GM12875 (cell line): ENCODE results near the gene TTC19.

ENCODE experiments used
- H3K4me3 ChIP-seq: one replicate; pipeline ENCODE4 v1.5.1; 2011; ENCODE audit warnings: low read depth, low read length, control low read depth
- TF ChIP-seq, protein P1 (sequence below): IDR thresholded peaks from 2 replicates; pipeline ENCODE4 v1.5.1; 2011; ENCODE audit warnings: low read depth, mild to moderate bottlenecking, control low read depth, inconsistent platforms, low read length, moderate library complexity, borderline replicate concordance; ENCODE audit not compliant: insufficient read depth

Gene TTC19

DNA sequence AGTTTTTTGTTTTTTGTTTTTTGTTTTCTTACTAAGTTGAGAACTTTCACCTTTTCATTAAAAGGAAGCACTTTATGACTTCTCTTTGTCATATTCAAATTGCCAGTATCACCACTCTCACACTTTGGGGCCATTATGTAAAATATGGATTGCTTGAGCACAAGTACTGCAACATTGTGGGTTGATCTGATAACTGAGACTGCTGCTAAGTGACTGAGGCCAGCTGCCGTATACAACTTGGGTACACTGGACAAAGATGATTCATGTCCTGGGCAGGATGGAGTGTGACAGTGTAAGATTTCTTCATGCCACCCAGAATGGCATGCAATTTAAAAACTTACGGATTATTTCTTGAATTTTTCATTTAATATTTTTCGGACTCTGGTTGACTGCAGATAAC lies 7.8 kb downstream of the TTC19 start:
- TF ChIP-seq, protein P1, sequence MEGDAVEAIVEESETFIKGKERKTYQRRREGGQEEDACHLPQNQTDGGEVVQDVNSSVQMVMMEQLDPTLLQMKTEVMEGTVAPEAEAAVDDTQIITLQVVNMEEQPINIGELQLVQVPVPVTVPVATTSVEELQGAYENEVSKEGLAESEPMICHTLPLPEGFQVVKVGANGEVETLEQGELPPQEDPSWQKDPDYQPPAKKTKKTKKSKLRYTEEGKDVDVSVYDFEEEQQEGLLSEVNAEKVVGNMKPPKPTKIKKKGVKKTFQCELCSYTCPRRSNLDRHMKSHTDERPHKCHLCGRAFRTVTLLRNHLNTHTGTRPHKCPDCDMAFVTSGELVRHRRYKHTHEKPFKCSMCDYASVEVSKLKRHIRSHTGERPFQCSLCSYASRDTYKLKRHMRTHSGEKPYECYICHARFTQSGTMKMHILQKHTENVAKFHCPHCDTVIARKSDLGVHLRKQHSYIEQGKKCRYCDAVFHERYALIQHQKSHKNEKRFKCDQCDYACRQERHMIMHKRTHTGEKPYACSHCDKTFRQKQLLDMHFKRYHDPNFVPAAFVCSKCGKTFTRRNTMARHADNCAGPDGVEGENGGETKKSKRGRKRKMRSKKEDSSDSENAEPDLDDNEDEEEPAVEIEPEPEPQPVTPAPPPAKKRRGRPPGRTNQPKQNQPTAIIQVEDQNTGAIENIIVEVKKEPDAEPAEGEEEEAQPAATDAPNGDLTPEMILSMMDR = no peak
- H3K4me3 ChIP-seq = no peak overlapping the region

DNA sequence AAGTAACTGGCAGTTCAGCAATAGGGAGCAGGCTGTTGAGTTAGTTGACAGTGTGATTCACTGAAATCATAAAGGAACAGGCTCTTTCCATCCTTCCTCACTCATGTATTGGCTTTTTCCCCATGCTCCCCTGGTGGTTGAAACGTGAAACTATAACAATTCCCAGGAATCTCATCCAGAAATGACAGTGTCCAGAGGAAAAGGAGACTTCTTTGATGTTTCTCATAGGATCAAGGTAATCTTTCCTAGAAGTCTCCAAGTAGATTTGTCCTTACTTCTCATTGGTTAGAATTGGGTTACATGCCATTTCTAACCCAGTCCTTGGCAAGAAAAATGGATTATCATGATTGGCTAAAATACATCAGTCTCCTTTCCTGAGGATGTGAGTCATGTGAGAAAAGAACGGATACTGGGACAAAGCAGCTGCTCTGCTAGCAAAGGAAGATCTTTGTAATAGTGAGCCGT lies 14.4 kb downstream of the TTC19 start:
- no peak overlapping the region for H3K4me3 ChIP-seq
- TF ChIP-seq, protein P1 = 0 out of 2 replicates have a peak, but pooled peaks have one; percentile 2

DNA sequence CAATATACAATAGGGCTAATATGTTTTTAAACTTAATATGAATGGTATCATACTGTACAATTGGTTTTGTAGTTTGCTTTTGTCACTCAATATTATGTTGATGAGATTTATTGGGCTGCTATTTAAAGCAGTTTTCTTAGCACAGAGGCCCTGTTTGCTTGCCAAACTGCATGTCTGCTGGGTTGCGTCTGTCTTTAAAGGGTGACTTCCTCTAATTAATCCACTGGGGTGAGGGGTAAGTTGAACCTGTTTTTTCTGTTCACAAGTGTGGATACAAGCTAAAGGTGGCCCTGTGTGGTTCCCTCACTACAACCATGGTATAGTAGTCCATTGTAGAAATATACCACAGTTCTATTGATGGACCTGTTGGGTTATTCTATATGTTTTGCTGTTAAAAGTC lies 19.7 kb downstream of the TTC19 start:
- H3K4me3 ChIP-seq = no peak overlapping the region
- TF ChIP-seq, protein P1 = no peak

- H3K4me3 ChIP-seq = no peak overlapping the region
- TF ChIP-seq, protein P1 = no peak
These were observed 24.3 kb downstream of the TTC19 start for GRCh38 chr17:16023881-16024280.

DNA sequence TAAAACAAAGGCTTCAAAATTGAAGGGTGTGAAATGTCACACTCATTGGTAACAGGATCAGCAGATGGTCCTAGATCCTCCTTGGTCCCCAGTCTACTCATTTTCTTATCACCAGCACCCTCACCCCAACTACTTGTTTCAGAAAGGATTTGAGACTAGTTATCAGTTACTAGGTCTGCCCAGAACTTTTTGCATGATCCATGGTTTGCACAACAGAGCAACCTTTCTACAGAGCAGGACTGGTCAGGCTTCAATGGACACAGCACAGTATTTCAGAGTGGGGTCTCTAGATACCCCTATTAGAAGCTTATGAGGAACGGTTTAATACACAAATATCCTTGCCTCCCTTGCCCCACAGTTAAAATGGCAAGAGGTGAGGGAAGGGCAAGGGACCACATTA lies 25.6 kb downstream of the TTC19 start:
- H3K4me3 ChIP-seq = no peak overlapping the region

GRCh38 chr17:16026895-16027294 lies 27.3 kb downstream of the TTC19 start:
- H3K4me3 ChIP-seq = no peak overlapping the region
- TF ChIP-seq, protein P1 = no peak

More for the DNA sequence above, 25.6 kb downstream of the TTC19 start:
- TF ChIP-seq, protein P1 = no peak

- TF ChIP-seq, protein P1 = no peak
- no peak overlapping the region for H3K4me3 ChIP-seq
These were observed 28.3 kb downstream of the TTC19 start for GRCh38 chr17:16027708-16028584.
